ENCODE measurements around the gene THAP3.

DNA sequence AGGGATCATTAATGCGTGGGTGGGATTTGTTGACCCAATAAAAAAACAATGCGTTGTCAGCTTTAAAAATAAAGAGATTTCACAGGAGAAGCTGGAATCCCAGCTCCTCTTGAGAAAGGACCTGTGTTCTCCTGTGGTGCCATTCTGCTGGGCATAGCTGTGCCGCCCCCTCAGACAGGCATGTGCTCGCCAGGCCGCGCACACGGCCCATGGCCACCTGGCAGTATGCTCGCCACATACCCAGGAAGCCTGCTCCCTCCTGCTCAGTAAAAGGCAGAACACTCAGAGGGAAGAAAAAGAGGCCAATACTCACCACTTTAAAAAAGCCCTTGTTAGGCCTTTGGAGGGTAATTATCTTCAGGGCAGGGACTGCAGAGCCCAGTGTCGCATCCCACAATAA, 13.1 kb downstream of the THAP3 start:
- TF ChIP-seq, protein P1, sequence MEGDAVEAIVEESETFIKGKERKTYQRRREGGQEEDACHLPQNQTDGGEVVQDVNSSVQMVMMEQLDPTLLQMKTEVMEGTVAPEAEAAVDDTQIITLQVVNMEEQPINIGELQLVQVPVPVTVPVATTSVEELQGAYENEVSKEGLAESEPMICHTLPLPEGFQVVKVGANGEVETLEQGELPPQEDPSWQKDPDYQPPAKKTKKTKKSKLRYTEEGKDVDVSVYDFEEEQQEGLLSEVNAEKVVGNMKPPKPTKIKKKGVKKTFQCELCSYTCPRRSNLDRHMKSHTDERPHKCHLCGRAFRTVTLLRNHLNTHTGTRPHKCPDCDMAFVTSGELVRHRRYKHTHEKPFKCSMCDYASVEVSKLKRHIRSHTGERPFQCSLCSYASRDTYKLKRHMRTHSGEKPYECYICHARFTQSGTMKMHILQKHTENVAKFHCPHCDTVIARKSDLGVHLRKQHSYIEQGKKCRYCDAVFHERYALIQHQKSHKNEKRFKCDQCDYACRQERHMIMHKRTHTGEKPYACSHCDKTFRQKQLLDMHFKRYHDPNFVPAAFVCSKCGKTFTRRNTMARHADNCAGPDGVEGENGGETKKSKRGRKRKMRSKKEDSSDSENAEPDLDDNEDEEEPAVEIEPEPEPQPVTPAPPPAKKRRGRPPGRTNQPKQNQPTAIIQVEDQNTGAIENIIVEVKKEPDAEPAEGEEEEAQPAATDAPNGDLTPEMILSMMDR (IDR thresholded peaks at IDR 0.05; ENCODE audit: borderline replicate concordance, extremely low read depth, low read length, poor library complexity, severe bottlenecking), result no peak
- no peak for TF ChIP-seq EZH2 (IDR thresholded peaks at IDR 0.05; ENCODE audit: borderline replicate concordance, low read depth, low read length, severe bottlenecking)

Data from DND-41 (cell line).